GM11168 (cell line): ENCODE data around the gene HK1.

ENCODE experiments used
- in situ Hi-C: fragments of 300-500 bp; cut with MboI; formaldehyde crosslinking; loops from one replicate; pipeline ENCODE4 v1.12.0; 2022; ENCODE audit warnings: low sequenced_read_pairs; ENCODE audit not compliant: unreplicated experiment

Gene HK1

GRCh38 chr10:69411476-69411875 is 133.2 kb downstream of the HK1 start:
- in situ Hi-C loops, result loop anchor here (10.0 kb wide), 1 partner anchor 93 kb away; no protein-coding TSS in a partner anchor

DNA sequence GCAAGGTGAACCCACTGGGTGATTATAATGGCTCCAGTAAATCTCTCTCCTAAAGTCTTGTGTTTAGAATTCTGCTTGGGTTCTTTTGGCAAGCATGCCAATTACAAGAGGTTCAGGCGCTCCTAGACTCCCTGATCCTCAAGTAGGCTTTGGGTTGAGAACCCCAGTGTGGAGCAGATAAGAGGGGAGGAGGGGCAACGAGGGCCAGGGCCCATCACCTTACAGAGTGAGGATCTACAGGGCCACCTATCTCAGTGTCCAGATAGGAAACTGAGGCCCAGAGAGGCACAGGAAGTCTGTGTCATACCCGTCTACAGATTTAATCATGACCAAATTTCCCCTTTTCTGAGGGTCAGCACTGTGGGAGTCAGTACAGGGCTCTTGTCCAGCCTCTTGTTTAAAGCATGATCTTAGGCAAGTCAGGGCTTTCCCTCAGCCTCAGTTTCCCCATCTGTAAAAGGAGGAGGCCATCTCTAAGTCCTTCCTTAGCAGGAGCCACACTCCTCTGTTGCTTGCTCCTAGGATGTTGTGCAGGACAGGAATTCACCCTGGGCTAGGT is 134.0 kb downstream of the HK1 start:
- in situ Hi-C loops, result loop anchor here (10.0 kb wide), 1 partner anchor 92 kb away; no protein-coding TSS in a partner anchor

- in situ Hi-C loops, result loop anchor here (10.0 kb wide), 1 partner anchor 91 kb away; no protein-coding TSS in a partner anchor
Measured at GRCh38 chr10:69413221-69413865, 135.0 kb downstream of the HK1 start.

DNA sequence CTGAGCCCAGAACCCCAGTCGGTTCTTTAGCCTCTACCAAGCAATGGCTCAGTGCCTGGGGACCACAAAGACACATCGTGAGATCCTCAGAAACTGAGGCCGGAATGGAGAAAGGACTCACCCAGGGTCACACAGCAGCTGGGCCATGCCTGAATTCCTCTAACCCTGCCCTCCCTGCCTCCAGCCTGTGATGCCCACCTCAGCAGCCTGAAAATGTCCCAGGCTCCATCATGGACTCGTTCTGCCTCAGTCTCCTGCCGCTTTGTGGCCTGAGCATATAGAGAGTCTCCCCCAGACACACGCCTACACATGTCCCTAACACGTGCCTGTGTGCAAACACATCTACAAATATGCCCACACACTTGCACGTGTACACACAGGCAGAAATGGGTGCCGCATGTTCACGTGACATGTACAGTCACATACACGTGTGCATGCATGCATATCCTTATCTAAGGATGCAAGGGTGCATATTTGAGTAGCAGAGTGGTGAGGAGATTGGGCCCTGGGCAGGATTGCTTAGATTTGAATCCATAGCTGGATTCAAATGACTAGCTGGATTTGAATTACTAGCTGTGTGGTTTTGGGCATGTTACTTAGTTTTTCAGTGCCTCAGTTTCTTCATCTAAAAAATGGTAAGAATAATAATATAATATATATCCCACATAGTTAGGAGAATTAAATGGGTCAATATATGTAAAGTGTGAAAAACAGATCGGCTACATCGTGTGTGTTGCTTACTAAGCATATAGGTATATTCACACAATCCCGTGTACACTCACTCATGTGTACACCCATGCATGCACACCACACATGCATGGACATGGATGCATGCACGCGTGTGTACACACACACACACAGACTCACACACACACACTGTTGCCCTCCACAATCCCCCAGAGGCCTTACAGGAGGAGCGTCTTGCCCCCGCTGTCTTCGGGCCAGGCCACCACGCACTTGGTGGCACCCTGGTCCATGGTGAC is 136.0 kb downstream of the HK1 start:
- in situ Hi-C loops, result loop anchor here (10.0 kb wide), 1 partner anchor 90 kb away; no protein-coding TSS in a partner anchor

- in situ Hi-C loops, result loop anchor here (10.0 kb wide), 1 partner anchor 90 kb away; no protein-coding TSS in a partner anchor
Measured at GRCh38 chr10:69415049-69415448, 136.8 kb downstream of the HK1 start.

DNA sequence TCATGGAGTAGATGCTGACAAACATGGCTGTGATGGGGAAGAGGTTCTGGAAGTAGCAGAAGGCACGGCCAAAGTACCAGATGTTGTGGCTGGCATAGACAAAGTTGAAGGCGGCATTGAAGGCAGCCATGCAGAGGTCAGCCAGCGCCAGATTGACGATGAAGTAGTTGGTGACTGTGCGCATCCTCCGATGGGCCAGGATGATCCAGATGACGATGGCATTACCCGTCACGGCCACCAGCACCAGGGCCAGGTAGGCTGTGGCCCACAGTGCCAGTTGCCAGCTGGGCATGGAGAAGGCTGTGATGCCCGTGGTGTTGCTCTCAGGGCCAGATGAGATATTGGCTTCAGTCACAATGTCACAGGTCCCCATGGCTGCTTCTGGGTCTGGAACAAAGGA is 137.7 kb downstream of the HK1 start:
- in situ Hi-C loops, result loop anchor here (10.0 kb wide), 1 partner anchor 89 kb away; no protein-coding TSS in a partner anchor

DNA sequence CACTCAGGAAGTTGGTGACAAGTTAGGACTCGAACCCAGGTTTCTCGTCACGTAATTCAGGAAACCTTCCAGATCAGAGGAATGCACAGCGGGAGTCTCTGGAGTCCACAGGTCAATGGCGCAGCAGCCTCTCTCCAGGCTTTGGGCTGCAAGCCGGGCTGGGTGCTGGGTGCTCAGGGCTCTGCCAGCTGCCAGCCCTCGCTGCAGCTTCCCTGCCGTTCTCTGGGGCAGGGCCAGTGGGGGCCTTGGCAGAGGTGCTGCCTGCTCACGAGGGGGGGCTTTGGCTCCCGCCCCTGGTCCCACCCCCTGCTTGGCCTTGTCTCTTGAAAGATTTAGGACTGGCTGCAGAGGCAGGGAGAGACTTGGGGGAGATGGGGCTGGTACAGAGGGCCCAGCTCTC is 138.4 kb downstream of the HK1 start, which contains the start of gene TACR2:
TACR2 (minus strand) TSS at position 224 of the 400 bp plus-strand sequence. CDS start 595 bp downstream, outside the sequence.
- in situ Hi-C loops, result loop anchor here (10.0 kb wide), 1 partner anchor 88 kb away; no protein-coding TSS in a partner anchor

- in situ Hi-C loops, result loop anchor here (10.0 kb wide), 1 partner anchor 87 kb away; no protein-coding TSS in a partner anchor
Measured at GRCh38 chr10:69417542-69417941, 139.2 kb downstream of the HK1 start.

GRCh38 chr10:69418052-69418752 is 139.9 kb downstream of the HK1 start:
- in situ Hi-C loops, result loop anchor here (10.0 kb wide), 1 partner anchor 87 kb away; no protein-coding TSS in a partner anchor

DNA sequence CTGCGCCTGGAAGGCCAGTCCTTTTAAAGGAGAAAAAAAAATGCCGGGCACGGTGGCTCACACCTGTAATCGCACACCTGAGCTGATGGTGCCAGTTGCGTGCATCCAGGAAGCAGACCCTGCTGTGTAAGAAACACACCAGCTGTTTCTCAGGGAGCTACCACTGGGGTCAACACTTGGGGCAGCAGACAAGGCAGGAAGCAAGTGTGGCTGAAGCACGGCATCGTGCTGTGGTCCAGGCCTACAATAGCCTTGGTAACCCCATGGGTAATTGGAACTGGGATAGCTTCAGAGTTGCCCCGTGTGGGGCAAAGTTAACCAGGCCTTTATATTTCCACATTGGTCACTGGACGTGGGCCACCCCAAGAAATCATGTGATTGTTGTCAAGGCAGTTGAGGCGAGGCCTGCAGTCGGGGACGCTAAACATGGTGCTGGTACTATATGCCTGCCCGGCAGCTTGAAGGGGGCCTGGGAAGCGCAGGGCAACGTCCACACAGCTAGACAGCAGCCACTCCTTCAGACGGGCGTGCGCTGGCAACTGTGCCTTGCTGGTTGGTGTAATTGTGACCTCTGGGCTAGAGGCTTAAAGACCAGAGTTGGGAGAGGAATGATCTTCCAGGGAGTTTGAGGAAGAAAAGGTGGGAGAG is 140.9 kb downstream of the HK1 start:
- in situ Hi-C loops, result loop anchor here (10.0 kb wide), 1 partner anchor 86 kb away; no protein-coding TSS in a partner anchor

DNA sequence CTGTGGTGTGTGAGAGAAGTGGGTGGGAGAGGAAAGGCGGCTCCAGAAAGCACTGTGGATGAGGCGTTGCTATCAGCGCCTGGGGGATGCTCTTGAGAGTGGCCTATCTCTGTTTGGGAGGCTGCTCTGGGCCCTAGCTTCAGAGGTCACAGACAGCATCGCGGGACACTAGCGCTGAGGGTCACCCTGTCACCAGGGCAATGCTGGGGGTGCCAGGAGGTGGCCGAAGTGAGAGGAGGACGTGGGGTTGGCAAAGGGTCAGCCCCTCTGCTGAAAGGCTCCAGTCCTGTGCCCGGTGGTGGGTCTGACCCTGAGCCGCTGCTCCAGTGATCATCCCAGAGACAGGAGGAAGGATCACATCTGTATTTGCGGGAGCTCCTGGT is 141.4 kb downstream of the HK1 start:
- in situ Hi-C loops, result loop anchor here (10.0 kb wide), 1 partner anchor 85 kb away; no protein-coding TSS in a partner anchor

DNA sequence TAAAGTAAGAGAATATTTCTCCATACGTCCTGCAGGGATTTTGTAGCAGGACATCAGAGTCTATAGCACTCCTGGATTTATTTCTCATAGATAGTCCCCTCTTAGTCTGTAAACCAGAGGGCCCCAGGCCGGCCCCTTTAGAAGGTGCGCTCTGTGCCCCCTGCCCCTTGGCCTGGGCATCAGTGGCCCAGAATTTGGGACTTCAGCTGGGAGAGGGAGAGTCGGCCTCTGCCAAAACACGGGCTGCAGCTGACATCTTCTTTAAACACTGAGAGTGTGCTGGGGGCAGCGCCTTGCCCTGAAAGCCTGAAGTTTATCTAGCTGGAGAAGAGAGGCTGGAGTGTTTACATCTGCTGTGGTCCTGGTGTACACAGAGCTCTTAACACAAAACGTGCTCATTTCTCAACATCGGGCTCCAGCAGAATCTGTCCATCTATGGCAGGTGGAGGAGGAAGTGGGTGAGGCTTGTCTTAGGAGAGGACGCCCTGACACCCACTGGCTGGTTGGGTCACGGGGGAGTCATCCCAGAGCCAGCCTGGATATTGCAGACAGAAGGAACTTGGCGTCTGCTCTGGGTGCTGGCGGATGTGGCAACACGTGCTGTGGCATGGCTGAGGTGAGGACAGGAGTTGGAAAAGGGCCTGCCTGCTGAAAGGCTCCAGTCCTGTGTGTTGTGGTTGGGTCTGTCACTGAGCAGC is 143.5 kb downstream of the HK1 start:
- in situ Hi-C loops, result no loop called here

GRCh38 chr10:69422676-69423075 is 144.4 kb downstream of the HK1 start:
- in situ Hi-C loops, result no loop called here

DNA sequence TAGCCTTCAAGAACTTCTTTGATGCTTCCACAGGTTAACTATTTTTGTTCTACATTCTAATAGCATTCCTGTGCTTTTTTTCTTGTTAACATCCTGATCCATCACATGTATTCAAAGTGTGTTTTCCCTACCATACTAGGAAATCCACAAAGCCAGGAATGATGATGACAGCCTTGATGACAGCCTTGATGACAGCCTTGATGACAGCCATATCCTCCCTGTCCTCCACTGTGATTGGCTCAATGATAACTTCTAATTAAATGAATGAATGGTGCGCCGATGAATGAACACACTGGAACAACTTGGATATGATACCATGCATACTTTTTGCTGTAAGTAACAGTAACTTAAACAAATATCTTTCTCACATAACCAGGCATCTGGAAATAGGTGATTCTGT is 146.7 kb downstream of the HK1 start:
- in situ Hi-C loops, result no loop called here

- in situ Hi-C loops, result no loop called here
Measured at GRCh38 chr10:69425511-69426298, 147.4 kb downstream of the HK1 start.

- in situ Hi-C loops, result no loop called here
Measured at GRCh38 chr10:69426376-69426727, 148.1 kb downstream of the HK1 start.

GRCh38 chr10:69428165-69428564 is 149.9 kb downstream of the HK1 start:
- in situ Hi-C loops, result no loop called here

DNA sequence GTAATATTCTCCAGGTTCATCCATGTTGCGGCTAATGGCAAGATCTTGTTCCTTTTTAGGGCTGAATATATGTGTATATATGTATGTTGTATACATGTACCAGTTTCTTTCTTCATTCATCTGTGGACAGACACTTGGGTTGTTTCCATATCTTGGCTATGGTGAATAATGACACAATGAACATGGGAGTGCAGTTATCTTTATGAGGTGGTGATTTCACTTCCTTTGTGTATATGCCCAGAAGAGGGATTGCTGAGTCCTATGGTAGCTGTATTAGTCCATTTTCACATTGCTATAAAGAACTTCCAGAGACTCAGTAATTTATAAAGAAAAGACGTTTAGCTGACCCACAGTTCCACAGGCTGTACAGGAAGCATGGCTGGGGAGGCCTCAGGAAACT is 155.9 kb downstream of the HK1 start:
- in situ Hi-C loops, result no loop called here
